HEK293 (cell line): ENCODE data around the gene B3GAT1.

Experiments used
- CTCF ChIP-seq: fragments of 450-650 bp; formaldehyde crosslinking; IDR thresholded peaks from 2 replicates; pipeline ENCODE4 v1.5.1; 2016; ENCODE audit warnings: missing biosample characterization, missing genetic modification characterization
- MZF1 ChIP-seq: fragments of 450-650 bp; formaldehyde crosslinking; IDR thresholded peaks from 2 replicates; pipeline ENCODE4 v1.5.1; 2017; ENCODE audit warnings: missing biosample characterization, missing genetic modification characterization, borderline replicate concordance
- TCF7L2 ChIP-seq: IDR thresholded peaks from 2 replicates; pipeline ENCODE4 v1.6.1; 2011; ENCODE audit warnings: low read depth, mild to moderate bottlenecking, inconsistent platforms, low read length, moderate library complexity, borderline replicate concordance
- ZNF391 ChIP-seq: fragments of 450-650 bp; formaldehyde crosslinking; IDR thresholded peaks from 2 replicates; pipeline ENCODE4 v1.5.1; 2016; ENCODE audit warnings: low read depth, missing biosample characterization, missing genetic modification characterization, borderline replicate concordance
- ZNF529 ChIP-seq: fragments of 450-650 bp; formaldehyde crosslinking; IDR thresholded peaks from 2 replicates; pipeline ENCODE4 v1.5.1; 2017; ENCODE audit warnings: missing genetic modification characterization, missing biosample characterization; ENCODE audit not compliant: insufficient replicate concordance
- ZNF707 ChIP-seq: fragments of 450-650 bp; formaldehyde crosslinking; IDR thresholded peaks from 2 replicates; pipeline ENCODE4 v1.5.1; 2016; ENCODE audit warnings: missing biosample characterization, missing genetic modification characterization
- ZNF768 ChIP-seq: fragments of 450-650 bp; formaldehyde crosslinking; IDR thresholded peaks from 2 replicates; pipeline ENCODE4 v1.5.1; 2018; ENCODE audit warnings: missing biosample characterization, mild to moderate bottlenecking, missing genetic modification characterization
- ZNF792 ChIP-seq: fragments of 450-650 bp; formaldehyde crosslinking; IDR thresholded peaks from 2 replicates; pipeline ENCODE4 v1.5.1; 2016; ENCODE audit warnings: missing biosample characterization, missing genetic modification characterization
- TF ChIP-seq, protein P1 (sequence below): fragments of 450-650 bp; formaldehyde crosslinking; IDR thresholded peaks from 2 replicates; pipeline ENCODE4 v1.5.1; 2016; ENCODE audit warnings: missing biosample characterization, missing genetic modification characterization
- TF ChIP-seq, protein P2 (sequence below): fragments of 450-650 bp; formaldehyde crosslinking; IDR thresholded peaks from 2 replicates; pipeline ENCODE4 v1.5.1; 2017; ENCODE audit warnings: missing biosample characterization, missing genetic modification characterization

- TF ChIP-seq ZNF529 (tag by site-specific recombination) (no peak), ZNF768 (tag by site-specific recombination) (no peak), CTCF (tag by site-specific recombination) (no peak), ZNF792 (tag by site-specific recombination) (no peak), MZF1 (tag by site-specific recombination) (no peak), TCF7L2 (no peak), ZNF391 (tag by site-specific recombination) (no peak), ZNF707 (no peak)
- TF ChIP-seq, protein P1, sequence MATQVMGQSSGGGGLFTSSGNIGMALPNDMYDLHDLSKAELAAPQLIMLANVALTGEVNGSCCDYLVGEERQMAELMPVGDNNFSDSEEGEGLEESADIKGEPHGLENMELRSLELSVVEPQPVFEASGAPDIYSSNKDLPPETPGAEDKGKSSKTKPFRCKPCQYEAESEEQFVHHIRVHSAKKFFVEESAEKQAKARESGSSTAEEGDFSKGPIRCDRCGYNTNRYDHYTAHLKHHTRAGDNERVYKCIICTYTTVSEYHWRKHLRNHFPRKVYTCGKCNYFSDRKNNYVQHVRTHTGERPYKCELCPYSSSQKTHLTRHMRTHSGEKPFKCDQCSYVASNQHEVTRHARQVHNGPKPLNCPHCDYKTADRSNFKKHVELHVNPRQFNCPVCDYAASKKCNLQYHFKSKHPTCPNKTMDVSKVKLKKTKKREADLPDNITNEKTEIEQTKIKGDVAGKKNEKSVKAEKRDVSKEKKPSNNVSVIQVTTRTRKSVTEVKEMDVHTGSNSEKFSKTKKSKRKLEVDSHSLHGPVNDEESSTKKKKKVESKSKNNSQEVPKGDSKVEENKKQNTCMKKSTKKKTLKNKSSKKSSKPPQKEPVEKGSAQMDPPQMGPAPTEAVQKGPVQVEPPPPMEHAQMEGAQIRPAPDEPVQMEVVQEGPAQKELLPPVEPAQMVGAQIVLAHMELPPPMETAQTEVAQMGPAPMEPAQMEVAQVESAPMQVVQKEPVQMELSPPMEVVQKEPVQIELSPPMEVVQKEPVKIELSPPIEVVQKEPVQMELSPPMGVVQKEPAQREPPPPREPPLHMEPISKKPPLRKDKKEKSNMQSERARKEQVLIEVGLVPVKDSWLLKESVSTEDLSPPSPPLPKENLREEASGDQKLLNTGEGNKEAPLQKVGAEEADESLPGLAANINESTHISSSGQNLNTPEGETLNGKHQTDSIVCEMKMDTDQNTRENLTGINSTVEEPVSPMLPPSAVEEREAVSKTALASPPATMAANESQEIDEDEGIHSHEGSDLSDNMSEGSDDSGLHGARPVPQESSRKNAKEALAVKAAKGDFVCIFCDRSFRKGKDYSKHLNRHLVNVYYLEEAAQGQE (tag by site-specific recombination), result peak; percentile 91
- TF ChIP-seq, protein P2, sequence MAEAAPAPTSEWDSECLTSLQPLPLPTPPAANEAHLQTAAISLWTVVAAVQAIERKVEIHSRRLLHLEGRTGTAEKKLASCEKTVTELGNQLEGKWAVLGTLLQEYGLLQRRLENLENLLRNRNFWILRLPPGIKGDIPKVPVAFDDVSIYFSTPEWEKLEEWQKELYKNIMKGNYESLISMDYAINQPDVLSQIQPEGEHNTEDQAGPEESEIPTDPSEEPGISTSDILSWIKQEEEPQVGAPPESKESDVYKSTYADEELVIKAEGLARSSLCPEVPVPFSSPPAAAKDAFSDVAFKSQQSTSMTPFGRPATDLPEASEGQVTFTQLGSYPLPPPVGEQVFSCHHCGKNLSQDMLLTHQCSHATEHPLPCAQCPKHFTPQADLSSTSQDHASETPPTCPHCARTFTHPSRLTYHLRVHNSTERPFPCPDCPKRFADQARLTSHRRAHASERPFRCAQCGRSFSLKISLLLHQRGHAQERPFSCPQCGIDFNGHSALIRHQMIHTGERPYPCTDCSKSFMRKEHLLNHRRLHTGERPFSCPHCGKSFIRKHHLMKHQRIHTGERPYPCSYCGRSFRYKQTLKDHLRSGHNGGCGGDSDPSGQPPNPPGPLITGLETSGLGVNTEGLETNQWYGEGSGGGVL (tag by site-specific recombination), result no peak
Measured at GRCh38 chr11:134417871-134418840, 6.1 kb upstream of the B3GAT1 start.
